Activated CD8-positive, alpha-beta T cell treated with anti-CD3 and anti-CD28 coated beads for 36 hours (primary cell): ENCODE results near the gene THY1. TPM values are rescaled to one million over a fixed set of nuclear protein-coding genes. Genes with fewer than 3 reads are reported as not detected.

Source experiments
- ATAC-seq: fragments of 200-7000 bp; cut with Tn5 transposase; one replicate; pipeline ENCODE4 v1.10.0; 2021; ENCODE audit warnings: mild to moderate bottlenecking, moderate library complexity
- CTCF ChIA-PET: fragments of 350-600 bp; sonication (Branson Sonifier 250); formaldehyde crosslinking; loops from one replicate; lab custom pipeline; 2021; ENCODE audit warnings: antibody characterized with exemption; lab: Charles Lee
- POLR2A ChIA-PET: fragments of 350-600 bp; sonication (Branson Sonifier 250); formaldehyde crosslinking; loops from one replicate; lab custom pipeline; 2021; ENCODE audit warnings: antibody characterized with exemption; lab: Charles Lee
- DNase-seq: peaks from one replicate; pipeline ENCODE4 v3.0.0-alpha.2; 2020
- H3K27ac Mint-ChIP-seq: one replicate; pipeline ENCODE4 v1.8.0; 2021; ENCODE audit warnings: mild to moderate bottlenecking, mixed read lengths
- H3K27me3 Mint-ChIP-seq: one replicate; pipeline ENCODE4 v1.8.0; 2021; ENCODE audit warnings: mixed read lengths
- H3K36me3 Mint-ChIP-seq: one replicate; pipeline ENCODE4 v1.8.0; 2021; ENCODE audit warnings: low read depth, mixed read lengths
- H3K4me1 Mint-ChIP-seq: one replicate; pipeline ENCODE4 v1.8.0; 2021; ENCODE audit warnings: low read depth, mixed read lengths
- H3K4me3 Mint-ChIP-seq: one replicate; pipeline ENCODE4 v1.8.0; 2021; ENCODE audit warnings: mild to moderate bottlenecking, moderate library complexity, mixed read lengths
- H3K9me3 Mint-ChIP-seq: one replicate; pipeline ENCODE4 v1.8.0; 2021; ENCODE audit warnings: mixed read lengths
- CTCF ChIP-seq: fragments of 200-600 bp; IDR thresholded peaks from one replicate; pipeline ENCODE4 v1.8.0; 2022; ENCODE audit warnings: antibody characterized with exemption, mild to moderate bottlenecking
- intact Hi-C: fragments of 100-400 bp; cut with micrococcal nuclease; formaldehyde crosslinking; loops from one replicate; pipeline ENCODE4 v1.10.0; 2022
- total RNA-seq, 2 experiments: library from RNA; stranded (reverse); gene quantifications; one replicate each; pipeline ENCODE4 v1.2.3, GENCODE V29; 2021

Gene THY1
- total RNA-seq, 2 experiments from 2014 or later: 0.18 to 0.40 TPM

- TF ChIP-seq CTCF: no peak
Measured at GRCh38 chr11:119368121-119369034, 54.6 kb downstream of the THY1 start.

GRCh38 chr11:119367661-119368120 lies 55.3 kb downstream of the THY1 start:
- Mint-ChIP-seq H3K27ac (no peak overlapping the region), H3K36me3 (no peaks in the 10 kb centered on the region), H3K27me3 (peaks cover 41% of the 10 kb centered on the region), H3K4me3 (no peak overlapping the region), H3K4me1 (peaks cover 6% of the 10 kb centered on the region), H3K9me3 (no peaks in the 10 kb centered on the region)
- POLR2A ChIA-PET: interaction anchor here (0.7 kb wide), 1 partner anchor 44 kb away, joined by 3 read pairs; no protein-coding TSS in a partner anchor
- DNase-seq (no peak), ATAC-seq (no peak)
- intact Hi-C loops: no loop called here
- TF ChIP-seq CTCF: no peak
- CTCF ChIA-PET: interaction anchor here (1.0 to 6.4 kb wide), 4 partner anchors 11 to 45 kb away, joined by 3 to 55 read pairs (median 4); no protein-coding TSS in a partner anchor

More at GRCh38 chr11:119368121-119369034, 54.6 kb downstream of the THY1 start:
- Mint-ChIP-seq H3K27ac (no peak overlapping the region), H3K4me1 (peaks cover 6% of the 10 kb centered on the region), H3K36me3 (no peaks in the 10 kb centered on the region), H3K4me3 (no peak overlapping the region), H3K9me3 (no peaks in the 10 kb centered on the region), H3K27me3 (peaks cover 37% of the 10 kb centered on the region)
- ChIA-PET CTCF (interaction anchor here (1.0 to 6.4 kb wide), 6 partner anchors 8 to 46 kb away, joined by 3 to 55 read pairs (median 4); partner anchors contain the start of gene USP2), POLR2A (interaction anchor here (0.7 kb wide), 1 partner anchor 45 kb away, joined by 3 read pairs; no protein-coding TSS in a partner anchor)
- DNase-seq: no peak
- ATAC-seq: no peak
- intact Hi-C loops: no loop called here

Other genes with a start within 250 kb of the THY1 start
- under 1 TPM; 0.29 to 0.32 TPM for gene NHERF4, start 237.7 kb downstream of the THY1 start, total RNA-seq
- 10 to 100 TPM; 27.0 to 27.5 TPM for gene CBL, start 216.8 kb downstream of the THY1 start, total RNA-seq
- 1 to 10 TPM; 8.0 to 8.3 TPM for gene MCAM, start 106.0 kb downstream of the THY1 start, total RNA-seq
- gene RNF26, start 88.6 kb downstream of the THY1 start, total RNA-seq: 10 to 100 TPM; 30.2 to 31.9 TPM
- gene C1QTNF5, start 82.3 kb downstream of the THY1 start, total RNA-seq: not detected
- gene MFRP, start 76.5 kb downstream of the THY1 start, total RNA-seq: not detected
- gene USP2, start 41.5 kb downstream of the THY1 start, total RNA-seq: under 1 TPM; 0.61 to 0.96 TPM